Ovary (tissue), 9 donors: ENCODE data around the gene TRIP13. TPM values are rescaled to one million over a fixed set of nuclear protein-coding genes. Genes with fewer than 3 reads are reported as not detected.
"Not testable (repeated sequence)": the region's sequence is repeated elsewhere in the genome, so short reads cannot be mapped to it uniquely, and the experiment has no call there.

ENCODE experiments used
- DNase-seq, 5 donors: peaks; one replicate each; pipeline ENCODE4 v3.0.0-alpha.2; 2019 to 2020
- H3K27ac ChIP-seq, 2 donors: fragments of 200-600 bp; one replicate each; pipeline versions ENCODE4 v1.5.1 to v1.8.0; 2019 to 2022
- H3K27me3 ChIP-seq: fragments of 200-600 bp; one replicate; pipeline ENCODE4 v1.8.0; 2022
- H3K36me3 ChIP-seq: fragments of 200-600 bp; sonication (generic); one replicate; pipeline ENCODE4 v1.5.1; 2019
- H3K4me1 ChIP-seq: one replicate; pipeline ENCODE4 v1.8.1; 2013; ENCODE audit warnings: mild to moderate bottlenecking, moderate library complexity; ENCODE audit not compliant: insufficient read depth
- H3K4me3 ChIP-seq: fragments of 200-600 bp; sonication (generic); one replicate; pipeline ENCODE4 v1.5.1; 2017
- H3K9me3 ChIP-seq, 2 donors: fragments of 200-600 bp in 1 of 2; sonication (generic) in 1 of 2; one replicate each; pipeline versions ENCODE4 v1.5.1 to v1.8.1; 2013 to 2019; ENCODE audit warnings: mild to moderate bottlenecking in 1 of 2, moderate library complexity in 1 of 2
- EP300 ChIP-seq: sonication (generic); formaldehyde crosslinking; IDR thresholded peaks from one replicate; pipeline ENCODE4 v1.6.1; 2017; ENCODE audit warnings: antibody characterized with exemption
- POLR2A ChIP-seq: fragments of 450-650 bp; IDR thresholded peaks from one replicate; pipeline ENCODE4 v1.6.1; 2017; ENCODE audit warnings: antibody characterized with exemption, mild to moderate bottlenecking, moderate library complexity
- WGBS, 3 donors: extraction: QIAGEN DNeasy Blood & Tissue Kit in 1 of 3; methylation state at CpG; one replicate each; pipeline versions ENCODE4 v1.1.5 to v1.1.7; 2013 to 2017; 5-methylcytosine and 5-hydroxymethylcytosine counted together
- intact Hi-C, 4 donors: fragments of 100-400 bp; cut with DNase I; formaldehyde crosslinking; loops; one replicate each; pipeline versions ENCODE4 v1.11.0 to v1.15.1; 2022 to 2023
- polyA plus RNA-seq, 2 donors: library from polyadenylated mRNA; stranded (reverse); fragments of 200-250 nt in 1 of 2; fragments of 350-450 nt in 1 of 2; fragmentation: Illumina TruSeq in 1 of 2; extraction: RNeasy Lipid Tissue Mini Kit (QIAGEN cat#74804) in 1 of 2; gene quantifications; one replicate each; pipeline ENCODE4 v1.2.3, GENCODE V29; 2013 to 2014
- total RNA-seq, 7 donors: library from RNA; depleted of rRNA in 2 of 7; stranded (reverse); fragments of >200 nt in 2 of 7; fragmentation: NEBNext Ultra II Directional in 3 of 7; extraction: Animal tissue kit (Norgen Biotek cat#: 25700) in 3 of 7; gene quantifications; one replicate each; pipeline versions ENCODE4 v1.1.0 to v1.2.4, GENCODE V29; 2016 to 2023
- TF ChIP-seq, protein P1 (sequence below), 3 donors: fragments of 450-650 bp in 2 of 3; fragments of 200-600 bp in 1 of 3; IDR thresholded peaks; one replicate each; pipeline versions ENCODE4 v1.5.1 to v1.8.0; 2016 to 2022; ENCODE audit warnings: antibody characterized with exemption in 3 of 3, mild to moderate bottlenecking in 1 of 3
- donor health status: DM: no; HTN: no; CAD: no; lungs with moderate emphysema.
- donor health status: DM: no; HTN: no; CAD: no.
- donor health status: Bipolar disorder and iron deficiency.
- donor health status: DM: yes; HTN: yes; CAD: no.
- donor health status: DM: no; HTN: no; CAD: no.
- donor health status: DM: yes; HTN: yes; CAD: no.

The TRIP13 gene
- total and polyA plus RNA-seq, 9 donors: 1.3 to 3.9 (median 2.0) TPM

DNA sequence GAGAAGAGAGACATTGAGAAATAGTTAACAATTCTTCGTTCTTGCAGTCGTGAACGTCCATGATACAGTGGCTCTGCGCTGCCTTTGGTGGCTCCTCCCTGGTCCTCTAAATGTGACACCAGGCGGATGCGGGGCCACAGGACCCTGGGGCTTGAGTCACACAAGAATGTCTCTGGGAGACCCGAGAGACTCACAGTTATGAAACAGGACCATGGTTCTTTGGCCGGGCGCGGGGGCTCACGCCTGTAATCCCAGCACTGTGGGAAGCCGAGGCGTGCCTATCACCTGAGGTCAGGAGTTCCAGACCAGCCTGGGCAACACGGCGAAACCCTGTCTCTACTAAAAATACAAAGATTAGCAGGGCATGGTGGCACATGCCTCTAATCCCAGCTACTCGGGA, 41.1 kb upstream of the TRIP13 start:
- intact Hi-C loops: no loop called here

DNA sequence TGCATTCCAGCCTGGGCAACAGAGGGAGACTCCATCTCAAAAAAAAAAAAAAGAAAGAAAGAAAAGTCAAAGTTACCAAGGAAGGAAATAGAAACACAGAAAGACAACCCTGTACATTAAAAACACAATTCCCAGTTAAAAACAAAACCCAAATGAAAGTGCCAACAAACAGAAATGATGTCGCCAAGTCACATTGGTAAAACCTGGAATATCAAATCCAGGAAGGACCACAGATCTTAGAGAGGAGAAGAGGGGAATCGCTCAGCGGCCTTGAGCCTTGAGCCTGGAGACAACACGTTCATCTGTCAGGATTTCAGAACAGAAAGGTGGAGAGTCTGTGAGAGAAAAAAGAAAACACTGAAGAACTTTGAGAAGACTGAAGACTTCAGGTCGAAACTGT, 40.7 kb upstream of the TRIP13 start:
- Histone ChIP-seq H3K4me3 (no peak overlapping the region), H3K27ac (no peak overlapping the region), H3K27me3 (no peaks in the 10 kb centered on the region), H3K36me3 (no peaks in the 10 kb centered on the region), H3K4me1 (no peaks in the 10 kb centered on the region), H3K9me3 (no peaks in the 10 kb centered on the region)
- TF ChIP-seq POLR2A (no peak), EP300 (no peak)
- TF ChIP-seq, protein P1, sequence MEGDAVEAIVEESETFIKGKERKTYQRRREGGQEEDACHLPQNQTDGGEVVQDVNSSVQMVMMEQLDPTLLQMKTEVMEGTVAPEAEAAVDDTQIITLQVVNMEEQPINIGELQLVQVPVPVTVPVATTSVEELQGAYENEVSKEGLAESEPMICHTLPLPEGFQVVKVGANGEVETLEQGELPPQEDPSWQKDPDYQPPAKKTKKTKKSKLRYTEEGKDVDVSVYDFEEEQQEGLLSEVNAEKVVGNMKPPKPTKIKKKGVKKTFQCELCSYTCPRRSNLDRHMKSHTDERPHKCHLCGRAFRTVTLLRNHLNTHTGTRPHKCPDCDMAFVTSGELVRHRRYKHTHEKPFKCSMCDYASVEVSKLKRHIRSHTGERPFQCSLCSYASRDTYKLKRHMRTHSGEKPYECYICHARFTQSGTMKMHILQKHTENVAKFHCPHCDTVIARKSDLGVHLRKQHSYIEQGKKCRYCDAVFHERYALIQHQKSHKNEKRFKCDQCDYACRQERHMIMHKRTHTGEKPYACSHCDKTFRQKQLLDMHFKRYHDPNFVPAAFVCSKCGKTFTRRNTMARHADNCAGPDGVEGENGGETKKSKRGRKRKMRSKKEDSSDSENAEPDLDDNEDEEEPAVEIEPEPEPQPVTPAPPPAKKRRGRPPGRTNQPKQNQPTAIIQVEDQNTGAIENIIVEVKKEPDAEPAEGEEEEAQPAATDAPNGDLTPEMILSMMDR (IDR thresholded peaks at IDR 0.05): no peak
- 10 to 25% (median 14%) methylated on average over 5 of the region's 5 CpGs for WGBS, 3 donors
- intact Hi-C loops: no loop called here
- peak in 1 of 5 donors; percentile 0 for DNase-seq

More for the DNA sequence above, 41.1 kb upstream of the TRIP13 start:
- TF ChIP-seq EP300 (no peak), POLR2A (no peak)
- TF ChIP-seq, protein P1 (IDR thresholded peaks at IDR 0.05): no peak
- DNase-seq: peak in 2 of 5 donors; percentile 9 to 25
- H3K4me1 ChIP-seq: no peaks in the 10 kb centered on the region
- WGBS, 3 donors: 71 to 76% (median 71%) methylated on average over 16 of the region's 16 CpGs
- H3K27ac ChIP-seq: no peak overlapping the region
- H3K4me3 ChIP-seq: no peak overlapping the region
- H3K27me3 ChIP-seq: no peaks in the 10 kb centered on the region
- no peaks in the 10 kb centered on the region for H3K9me3 ChIP-seq
- no peaks in the 10 kb centered on the region for H3K36me3 ChIP-seq

DNA sequence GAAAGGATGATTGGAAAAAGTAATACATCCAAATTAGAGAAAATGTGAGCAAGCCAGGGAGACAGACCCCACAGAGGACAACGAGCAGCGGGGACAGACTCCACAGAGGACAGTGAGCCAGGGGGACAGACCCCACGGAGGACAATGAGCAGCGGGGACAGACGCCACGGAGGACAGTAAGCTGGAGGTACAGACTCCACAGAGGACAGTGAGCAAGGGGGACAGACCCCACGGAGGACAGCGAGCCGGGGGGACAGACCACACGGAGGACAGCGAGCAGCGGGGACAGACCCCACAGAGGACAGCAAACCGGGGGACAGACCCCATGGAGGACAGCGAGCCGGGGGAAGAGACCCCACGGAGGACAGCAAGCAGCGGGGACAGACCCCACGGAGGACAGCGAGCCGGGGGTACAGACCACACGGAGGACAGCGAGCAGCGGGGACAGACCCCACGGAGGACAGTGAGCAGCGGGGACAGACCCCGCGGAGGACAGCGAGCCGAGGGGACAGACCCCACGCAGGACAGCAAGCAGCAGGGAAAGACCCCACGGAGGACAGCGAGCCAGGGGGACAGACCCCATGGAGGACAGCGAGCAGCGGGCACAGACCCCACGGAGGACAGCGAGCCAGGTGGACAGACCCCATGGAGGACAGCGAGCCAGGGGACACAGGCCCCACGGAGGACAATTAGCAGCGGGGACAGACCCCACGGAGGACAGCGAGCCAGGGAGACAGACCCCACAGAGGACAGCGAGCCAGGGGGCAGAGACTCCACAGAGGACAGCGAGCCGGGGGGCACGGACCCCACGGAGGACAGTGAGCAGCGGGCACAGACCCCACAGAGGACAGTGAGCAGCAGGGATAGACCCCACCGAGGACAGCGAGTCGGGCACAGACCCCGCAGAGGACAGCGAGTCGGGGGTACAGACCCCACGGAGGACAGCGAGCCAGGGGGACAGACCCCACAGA, 40.0 kb upstream of the TRIP13 start:
- no peaks in the 10 kb centered on the region for H3K27me3 ChIP-seq
- peak in 3 of 5 donors; percentile 10 to 25 (median 14) for DNase-seq
- H3K9me3 ChIP-seq: no peaks in the 10 kb centered on the region
- no peak overlapping the region for H3K4me3 ChIP-seq
- intact Hi-C loops: no loop called here
- H3K4me1 ChIP-seq: no peaks in the 10 kb centered on the region
- H3K36me3 ChIP-seq: no peaks in the 10 kb centered on the region
- H3K27ac ChIP-seq: no peak overlapping the region
- 87 to 91% (median 89%) methylated on average over 55 of the region's 55 CpGs for WGBS, 3 donors
- no peak for TF ChIP-seq EP300
- TF ChIP-seq, protein P1 (IDR thresholded peaks at IDR 0.05): no peak
- no peak for TF ChIP-seq POLR2A

DNA sequence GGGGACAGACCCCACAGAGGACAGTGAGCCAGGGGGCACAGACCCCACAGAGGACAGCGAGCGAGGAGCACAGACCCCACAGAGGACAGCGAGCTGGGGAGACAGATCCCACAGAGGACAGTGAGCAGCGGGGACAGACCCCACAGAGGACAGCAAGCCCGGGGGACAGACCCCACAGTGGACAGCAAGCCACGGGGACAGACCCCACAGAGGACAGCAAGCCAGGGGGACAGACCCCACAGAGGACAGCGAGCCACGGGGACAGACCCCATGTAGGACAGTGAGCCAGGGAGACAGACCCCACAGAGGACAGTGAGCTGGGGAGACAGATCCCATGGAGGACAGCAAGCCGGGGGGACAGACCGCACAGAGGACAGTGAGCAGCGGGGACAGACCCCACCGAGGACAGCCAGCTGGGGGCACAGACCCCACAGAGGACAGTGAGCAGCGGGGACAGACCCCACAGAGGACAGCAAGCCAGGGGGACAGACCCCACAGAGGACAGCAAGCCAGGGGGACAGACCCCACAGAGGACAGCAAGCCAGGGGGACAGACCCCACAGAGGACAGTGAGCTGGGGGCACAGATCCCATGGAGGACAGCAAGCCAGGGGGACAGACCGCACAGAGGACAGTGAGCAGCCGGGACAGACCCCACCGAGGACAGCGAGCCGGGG, 39.1 kb upstream of the TRIP13 start:
- H3K4me3 ChIP-seq, H3K9me3 ChIP-seq, H3K27me3 ChIP-seq, H3K36me3 ChIP-seq, H3K27ac ChIP-seq, intact Hi-C loops, H3K4me1 ChIP-seq: not testable (repeated sequence)
- peak in 1 of 5 donors; percentile 14 for DNase-seq
- 80 to 87% (median 83%) methylated on average over 18 of the region's 18 CpGs for WGBS, 3 donors
